GM12874 (cell line): Measurements from ENCODE around the gene PLD5.

Experiments
- CTCF ChIP-seq: IDR thresholded peaks from 2 replicates; pipeline ENCODE4 v1.5.1; 2011; ENCODE audit warnings: low read depth, mild to moderate bottlenecking, control low read depth, low read length, moderate library complexity; ENCODE audit not compliant: insufficient read depth

Gene PLD5

GRCh38 chr1:242525360-242525722, 844 bp upstream of the PLD5 start:
- no peak for TF ChIP-seq CTCF

- no peak for TF ChIP-seq CTCF
Measured at GRCh38 chr1:242523719-242524570, 552 bp downstream of the PLD5 start.

GRCh38 chr1:242522996-242523718, 1.3 kb downstream of the PLD5 start:
- TF ChIP-seq CTCF = no peak

GRCh38 chr1:242522304-242522945, 2.1 kb downstream of the PLD5 start:
- TF ChIP-seq CTCF = no peak

GRCh38 chr1:242515555-242515954, 8.9 kb downstream of the PLD5 start:
- no peak for TF ChIP-seq CTCF

GRCh38 chr1:242506724-242507123, 17.8 kb downstream of the PLD5 start:
- TF ChIP-seq CTCF = no peak

- TF ChIP-seq CTCF = no peak
Measured at GRCh38 chr1:242489545-242489944, 35.0 kb downstream of the PLD5 start.
